Neuronal stem cell (in vitro differentiated cells): ENCODE results near the gene ING2.
A peak's percentile ranks its signal among the peaks of the same experiment; 100 is the strongest.

Experiments
- DNase-seq: peaks from one replicate; pipeline ENCODE4 v3.0.0-alpha.2; 2013; ENCODE audit warnings: low spot score
- H2AFZ ChIP-seq: one replicate; pipeline ENCODE4 v1.6.1; 2013; ENCODE audit warnings: mild to moderate bottlenecking, low read length, inconsistent platforms
- H2AK5ac ChIP-seq: 2 replicates; pipeline ENCODE4 v1.6.1; 2013; ENCODE audit warnings: low read depth, mild to moderate bottlenecking, inconsistent platforms, low read length, moderate library complexity, mixed read lengths
- H2BK120ac ChIP-seq: 2 replicates; pipeline ENCODE4 v1.6.1; 2013; ENCODE audit warnings: low read depth, mild to moderate bottlenecking, inconsistent platforms, low read length, moderate library complexity, mixed read lengths
- H2BK12ac ChIP-seq: one replicate; pipeline ENCODE4 v1.6.1; 2013; ENCODE audit warnings: low read length, inconsistent platforms
- H2BK15ac ChIP-seq: 2 replicates; pipeline ENCODE4 v1.6.1; 2013; ENCODE audit warnings: mild to moderate bottlenecking, low read length, inconsistent platforms, mixed read lengths
- H2BK5ac ChIP-seq: one replicate; pipeline ENCODE4 v1.6.1; 2013; ENCODE audit warnings: inconsistent platforms, mild to moderate bottlenecking, low read length, moderate library complexity
- H3K14ac ChIP-seq: one replicate; pipeline ENCODE4 v1.6.1; 2013; ENCODE audit warnings: low read length, inconsistent platforms
- H3K18ac ChIP-seq: 2 replicates; pipeline ENCODE4 v1.6.1; 2013; ENCODE audit warnings: low read length, inconsistent platforms
- H3K23ac ChIP-seq: 2 replicates; pipeline ENCODE4 v1.6.1; 2013; ENCODE audit warnings: low read depth, mild to moderate bottlenecking, mixed read lengths, low read length, inconsistent platforms; ENCODE audit not compliant: poor library complexity
- H3K27ac ChIP-seq: replicated peaks from 3 replicates; pipeline ENCODE4 v1.5.1; 2013; ENCODE audit warnings: low read length, inconsistent platforms
- H3K27me3 ChIP-seq, 3 experiments: 2 replicates each; pipeline ENCODE4 v1.6.1; 2013; ENCODE audit warnings: low read length in 3 of 3, mild to moderate bottlenecking in 2 of 3, inconsistent platforms in 1 of 3, low read depth in 1 of 3, mixed read lengths in 1 of 3, moderate library complexity in 1 of 3; ENCODE audit not compliant: control insufficient read depth in 3 of 3, insufficient read depth in 3 of 3
- H3K36me3 ChIP-seq, 2 donors: replicated peaks in 1 of 2; 2 replicates each; pipeline ENCODE4 v1.6.1; 2013; ENCODE audit warnings: low read length in 2 of 2; ENCODE audit not compliant: control insufficient read depth in 2 of 2, insufficient read depth in 2 of 2
- H3K4ac ChIP-seq: 2 replicates; pipeline ENCODE4 v1.6.1; 2013; ENCODE audit warnings: inconsistent platforms, mild to moderate bottlenecking, low read length, moderate library complexity
- H3K4me1 ChIP-seq, 2 donors: 1 replicate in 1 of 2; 2 replicates in 1 of 2; pipeline ENCODE4 v1.6.1; 2013; ENCODE audit warnings: low read length in 2 of 2, low read depth in 1 of 2; ENCODE audit not compliant: control insufficient read depth in 2 of 2, insufficient read depth in 1 of 2
- H3K4me2 ChIP-seq: one replicate; pipeline ENCODE4 v1.6.1; 2013; ENCODE audit warnings: mild to moderate bottlenecking, low read length, inconsistent platforms; ENCODE audit not compliant: insufficient read depth, poor library complexity, severe bottlenecking
- H3K4me3 ChIP-seq, 2 donors: 2 replicates each; pipeline ENCODE4 v1.5.1; 2013; ENCODE audit warnings: low read length in 2 of 2, mild to moderate bottlenecking in 2 of 2, inconsistent platforms in 1 of 2, moderate library complexity in 1 of 2
- H3K79me1 ChIP-seq: one replicate; pipeline ENCODE4 v1.6.1; 2013; ENCODE audit warnings: low read depth, mild to moderate bottlenecking, inconsistent platforms, low read length, moderate library complexity
- H3K9ac ChIP-seq: one replicate; pipeline ENCODE4 v1.6.1; 2013; ENCODE audit warnings: mild to moderate bottlenecking, low read depth, low read length, inconsistent platforms; ENCODE audit not compliant: poor library complexity
- H3K9me3 ChIP-seq, 2 donors: replicated peaks in 1 of 2; 2 replicates each; pipeline versions ENCODE3 to v1.6.1; 2013; ENCODE audit warnings: low read length in 2 of 2, mild to moderate bottlenecking in 2 of 2, inconsistent platforms in 1 of 2, low read depth in 1 of 2, mixed read lengths in 1 of 2, moderate library complexity in 1 of 2; ENCODE audit not compliant: control insufficient read depth in 2 of 2, insufficient read depth in 1 of 2
- H4K8ac ChIP-seq: one replicate; pipeline ENCODE4 v1.6.1; 2013; ENCODE audit warnings: low read depth, mild to moderate bottlenecking, inconsistent platforms, low read length, moderate library complexity
- H4K91ac ChIP-seq: one replicate; pipeline ENCODE4 v1.6.1; 2013; ENCODE audit warnings: low read length, low read depth, mild to moderate bottlenecking, inconsistent platforms; ENCODE audit not compliant: poor library complexity
- WGBS, 2 donors: extraction: QIAGEN DNeasy Blood & Tissue Kit; methylation state at CpG; one replicate each; pipeline ENCODE4 v1.1.7; 2013; ENCODE audit warnings: missing lambda C conversion rate in 2 of 2, mixed read lengths in 1 of 2; ENCODE audit not compliant: insufficient read length in 2 of 2, insufficient replicate concordance in 1 of 2; ENCODE audit errors: extremely low coverage in 2 of 2; 5-methylcytosine and 5-hydroxymethylcytosine counted together

Gene ING2

DNA sequence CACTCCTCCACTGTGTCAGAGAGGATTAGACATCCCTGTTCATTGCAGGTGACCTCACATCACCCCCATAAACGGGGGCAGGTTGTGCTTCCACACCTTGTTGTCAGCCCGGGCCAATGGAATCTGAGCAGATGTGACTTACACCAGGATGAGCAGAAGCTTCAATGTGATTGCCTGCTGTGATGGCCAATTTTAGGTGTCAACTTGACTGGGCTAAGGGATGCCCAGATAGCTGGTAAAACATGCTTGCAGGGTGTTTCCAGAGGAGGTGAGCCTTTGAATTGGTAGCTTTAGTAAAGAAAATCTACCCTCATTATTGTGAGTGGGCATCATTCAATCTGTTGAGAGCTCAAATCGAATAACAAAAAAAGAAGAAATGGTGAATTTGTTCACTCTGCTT, 52.1 kb downstream of the ING2 start:
- Histone ChIP-seq H4K91ac (no peak overlapping the region), H3K4me3 (no peak overlapping the region), H3K9ac (no peak overlapping the region), H3K79me1 (no peaks in the 10 kb centered on the region), H2BK12ac (no peak overlapping the region), H2BK120ac (no peak overlapping the region), H3K4me2 (no peak overlapping the region), H3K36me3 (no peaks in the 10 kb centered on the region), H3K23ac (no peak overlapping the region), H3K4ac (no peak overlapping the region), H2AK5ac (no peak overlapping the region), H2BK15ac (no peak overlapping the region), H3K14ac (no peak overlapping the region), H3K18ac (no peak overlapping the region), H3K4me1 (peaks cover 0 to 8% of the 10 kb centered on the region in 2 donors), H4K8ac (no peak overlapping the region), H2AFZ (no peak overlapping the region), H3K27ac (no peak overlapping the region), H2BK5ac (no peak overlapping the region), H3K27me3 (no peaks in the 10 kb centered on the region), H3K9me3 (peaks cover 0 to 2% of the 10 kb centered on the region in 2 donors)
- WGBS, 2 donors: no CpG with 5 or more reads among the region's 3 CpGs
- DNase-seq: no peak

GRCh38 chr4:183557611-183558010, 52.8 kb downstream of the ING2 start:
- Histone ChIP-seq H3K14ac (no peak overlapping the region), H3K79me1 (no peaks in the 10 kb centered on the region), H3K27me3 (no peaks in the 10 kb centered on the region), H2AFZ (no peak overlapping the region), H4K8ac (no peak overlapping the region), H3K9me3 (peaks cover 0 to 2% of the 10 kb centered on the region in 2 donors), H2BK12ac (no peak overlapping the region), H3K4me3 (no peak overlapping the region), H3K4ac (no peak overlapping the region), H2BK5ac (no peak overlapping the region), H2BK120ac (no peak overlapping the region), H3K4me1 (peaks cover 0 to 3% of the 10 kb centered on the region in 2 donors), H2BK15ac (no peak overlapping the region), H2AK5ac (no peak overlapping the region), H3K36me3 (no peaks in the 10 kb centered on the region), H3K23ac (no peak overlapping the region), H3K4me2 (no peak overlapping the region), H4K91ac (no peak overlapping the region), H3K9ac (no peak overlapping the region), H3K18ac (no peak overlapping the region), H3K27ac (no peak overlapping the region)
- WGBS, 2 donors: no CpG with 5 or more reads among the region's 6 CpGs
- DNase-seq: no peak

GRCh38 chr4:183558873-183559272, 54.0 kb downstream of the ING2 start:
- Histone ChIP-seq H3K18ac (no peak overlapping the region), H3K27me3 (peaks cover 0 to 2% (median 0%) of the 10 kb centered on the region in 3 experiments), H2AK5ac (no peak overlapping the region), H3K79me1 (no peaks in the 10 kb centered on the region), H3K9ac (no peak overlapping the region), H3K27ac (no peak overlapping the region), H3K4me1 (peaks cover 3 to 6% of the 10 kb centered on the region in 2 donors), H3K4me3 (no peak overlapping the region), H2AFZ (peak overlapping the region; percentile 60), H3K4ac (no peak overlapping the region), H4K91ac (no peak overlapping the region), H2BK5ac (no peak overlapping the region), H3K9me3 (peaks cover 0 to 2% of the 10 kb centered on the region in 2 donors), H3K4me2 (no peak overlapping the region), H3K36me3 (no peaks in the 10 kb centered on the region), H3K23ac (no peak overlapping the region), H2BK15ac (no peak overlapping the region), H3K14ac (no peak overlapping the region), H2BK12ac (no peak overlapping the region), H2BK120ac (no peak overlapping the region), H4K8ac (no peak overlapping the region)
- no peak for DNase-seq
- WGBS, 2 donors: no CpG with 5 or more reads among the region's 12 CpGs

- Histone ChIP-seq H3K9me3 (peaks cover 0 to 1% of the 10 kb centered on the region in 2 donors), H3K4me2 (no peak overlapping the region), H2BK5ac (no peak overlapping the region), H2AK5ac (no peak overlapping the region), H2BK12ac (no peak overlapping the region), H2BK15ac (no peak overlapping the region), H3K4me3 (no peak overlapping the region), H3K14ac (no peak overlapping the region), H3K9ac (no peak overlapping the region), H3K36me3 (no peaks in the 10 kb centered on the region), H3K18ac (no peak overlapping the region), H3K4ac (no peak overlapping the region), H3K27ac (no peak overlapping the region), H3K27me3 (peaks cover 0 to 22% (median 0%) of the 10 kb centered on the region in 3 experiments), H3K79me1 (no peaks in the 10 kb centered on the region), H2BK120ac (no peak overlapping the region), H3K23ac (no peak overlapping the region), H3K4me1 (peaks cover 3 to 8% of the 10 kb centered on the region in 2 donors), H4K91ac (no peak overlapping the region), H2AFZ (no peak overlapping the region), H4K8ac (no peak overlapping the region)
- WGBS, 2 donors: no CpG with 5 or more reads among the region's 4 CpGs
- DNase-seq: no peak
Measured at GRCh38 chr4:183561905-183562304, 57.0 kb downstream of the ING2 start.
